Endodermal cell (in vitro differentiated cells): ENCODE data around the gene UVRAG. TPM values are rescaled to one million over a fixed set of nuclear protein-coding genes. Genes with fewer than 3 reads are reported as not detected.

ENCODE experiments used
- DNase-seq: peaks from one replicate; pipeline ENCODE4 v3.0.0-alpha.2; 2017
- H3K27ac ChIP-seq: 2 replicates; pipeline ENCODE4 v1.5.1; 2013; ENCODE audit warnings: mild to moderate bottlenecking, low read depth, low read length, moderate library complexity
- H3K27me3 ChIP-seq: 2 replicates; pipeline ENCODE4 v1.6.1; 2013; ENCODE audit warnings: mild to moderate bottlenecking, low read length, moderate library complexity; ENCODE audit not compliant: insufficient read depth, control insufficient read depth, poor library complexity, severe bottlenecking
- H3K36me3 ChIP-seq: 2 replicates; pipeline ENCODE4 v1.7.0; 2013; ENCODE audit warnings: mild to moderate bottlenecking, low read length, moderate library complexity; ENCODE audit not compliant: control insufficient read depth, insufficient read depth
- H3K4me1 ChIP-seq: one replicate; pipeline ENCODE4 v1.7.0; 2013; ENCODE audit warnings: low read length; ENCODE audit not compliant: control insufficient read depth, insufficient read depth
- H3K4me3 ChIP-seq: 2 replicates; pipeline ENCODE4 v1.5.1; 2013; ENCODE audit warnings: mild to moderate bottlenecking, low read length, moderate library complexity
- H3K9ac ChIP-seq: 2 replicates; pipeline ENCODE4 v1.6.1; 2013; ENCODE audit warnings: mild to moderate bottlenecking, low read length, moderate library complexity; ENCODE audit not compliant: poor library complexity, severe bottlenecking; ENCODE audit errors: extremely low read depth
- H3K9me3 ChIP-seq: 2 replicates; pipeline ENCODE4 v1.6.1; 2013; ENCODE audit warnings: mild to moderate bottlenecking, low read length, moderate library complexity; ENCODE audit not compliant: control insufficient read depth
- H3K27ac Mint-ChIP-seq: 2 replicates; pipeline ENCODE4 v1.8.0; 2020; ENCODE audit warnings: mixed read lengths
- H3K27me3 Mint-ChIP-seq: 2 replicates; pipeline ENCODE4 v1.8.0; 2021; ENCODE audit warnings: mild to moderate bottlenecking, mixed read lengths; ENCODE audit not compliant: insufficient read depth
- H3K36me3 Mint-ChIP-seq: 2 replicates; pipeline ENCODE4 v1.8.0; 2020; ENCODE audit warnings: low read depth, mixed read lengths
- H3K4me1 Mint-ChIP-seq: 2 replicates; pipeline ENCODE4 v1.8.0; 2020; ENCODE audit warnings: mixed read lengths
- H3K4me3 Mint-ChIP-seq: 2 replicates; pipeline ENCODE4 v1.8.0; 2020; ENCODE audit warnings: mild to moderate bottlenecking, moderate library complexity, mixed read lengths
- H3K9me3 Mint-ChIP-seq: 2 replicates; pipeline ENCODE4 v1.8.0; 2020; ENCODE audit warnings: mild to moderate bottlenecking, mixed read lengths
- WGBS, 2 experiments: methylation state at CpG; one replicate each; pipeline versions ENCODE4 v1.1.5 to v1.1.7; 2013; ENCODE audit warnings: missing lambda C conversion rate in 2 of 2, mixed read lengths in 1 of 2; ENCODE audit not compliant: insufficient coverage in 1 of 2, insufficient read length in 1 of 2; 5-methylcytosine and 5-hydroxymethylcytosine counted together
- total RNA-seq, 2 donors: library from RNA; stranded (reverse); fragmentation: NEBNext Ultra II Directional in 1 of 2; extraction: Animal tissue kit (Norgen Biotek cat#: 25700) in 1 of 2; gene quantifications; 2 replicates in 1 of 2; 3 replicates in 1 of 2; pipeline ENCODE4 v1.2.1, GENCODE V29; 2021
- TF ChIP-seq, protein P1 (sequence below): fragments of 200-600 bp; sonication (generic); conservative IDR thresholded peaks from 2 replicates; pipeline ENCODE4 v1.5.0; 2021; ENCODE audit warnings: antibody characterized with exemption, mild to moderate bottlenecking

The UVRAG gene
- total RNA-seq, 2 donors from 2014 or later, result 19.7 to 34.9 TPM

DNA sequence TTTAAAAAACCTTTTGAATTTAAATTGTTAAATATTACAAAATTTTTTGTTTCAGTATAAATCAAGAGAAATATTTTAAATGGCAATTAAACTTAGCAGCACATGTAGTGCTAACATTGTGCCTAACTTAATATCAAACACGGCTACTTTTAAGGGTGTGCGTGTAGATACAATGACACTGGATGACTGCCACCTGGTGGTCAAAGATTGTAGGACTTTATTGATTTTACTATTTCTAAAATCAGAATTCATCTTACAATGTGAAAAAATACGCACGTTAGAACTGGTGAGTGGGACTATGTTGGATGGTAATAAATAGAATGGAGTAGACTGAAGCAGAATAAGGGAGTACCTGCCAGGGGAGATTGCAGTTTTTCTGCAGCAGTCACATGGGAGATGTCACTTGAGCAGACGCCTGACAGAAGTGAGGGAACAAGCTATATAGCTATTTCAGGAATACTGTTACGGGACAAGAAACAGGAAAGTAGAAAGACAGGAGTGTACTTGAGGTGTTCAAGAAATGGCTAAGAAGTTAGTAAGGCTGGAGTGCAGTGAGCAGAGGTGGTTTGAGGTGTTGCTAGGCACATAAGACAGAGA is 52.9 kb downstream of the UVRAG start:
- Mint-ChIP-seq H3K4me3 (no peak overlapping the region), H3K36me3 (no peaks in the 10 kb centered on the region), H3K4me1 (peaks cover 9% of the 10 kb centered on the region), H3K9me3 (no peaks in the 10 kb centered on the region), H3K27me3 (no peaks in the 10 kb centered on the region), H3K27ac (no peak overlapping the region)
- no peaks in the 10 kb centered on the region for H3K27me3 ChIP-seq
- TF ChIP-seq, protein P1, sequence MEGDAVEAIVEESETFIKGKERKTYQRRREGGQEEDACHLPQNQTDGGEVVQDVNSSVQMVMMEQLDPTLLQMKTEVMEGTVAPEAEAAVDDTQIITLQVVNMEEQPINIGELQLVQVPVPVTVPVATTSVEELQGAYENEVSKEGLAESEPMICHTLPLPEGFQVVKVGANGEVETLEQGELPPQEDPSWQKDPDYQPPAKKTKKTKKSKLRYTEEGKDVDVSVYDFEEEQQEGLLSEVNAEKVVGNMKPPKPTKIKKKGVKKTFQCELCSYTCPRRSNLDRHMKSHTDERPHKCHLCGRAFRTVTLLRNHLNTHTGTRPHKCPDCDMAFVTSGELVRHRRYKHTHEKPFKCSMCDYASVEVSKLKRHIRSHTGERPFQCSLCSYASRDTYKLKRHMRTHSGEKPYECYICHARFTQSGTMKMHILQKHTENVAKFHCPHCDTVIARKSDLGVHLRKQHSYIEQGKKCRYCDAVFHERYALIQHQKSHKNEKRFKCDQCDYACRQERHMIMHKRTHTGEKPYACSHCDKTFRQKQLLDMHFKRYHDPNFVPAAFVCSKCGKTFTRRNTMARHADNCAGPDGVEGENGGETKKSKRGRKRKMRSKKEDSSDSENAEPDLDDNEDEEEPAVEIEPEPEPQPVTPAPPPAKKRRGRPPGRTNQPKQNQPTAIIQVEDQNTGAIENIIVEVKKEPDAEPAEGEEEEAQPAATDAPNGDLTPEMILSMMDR, result peak; percentile 93
- H3K9me3 ChIP-seq, result no peaks in the 10 kb centered on the region
- no peak for DNase-seq
- peaks cover 4% of the 10 kb centered on the region for H3K4me1 ChIP-seq
- H3K36me3 ChIP-seq, result no peaks in the 10 kb centered on the region
- no peak overlapping the region for H3K27ac ChIP-seq
- WGBS, 2 experiments, result 51 to 58% methylated on average over 6 of the region's 6 CpGs
- H3K9ac ChIP-seq, result no peak overlapping the region
- no peak overlapping the region for H3K4me3 ChIP-seq

DNA sequence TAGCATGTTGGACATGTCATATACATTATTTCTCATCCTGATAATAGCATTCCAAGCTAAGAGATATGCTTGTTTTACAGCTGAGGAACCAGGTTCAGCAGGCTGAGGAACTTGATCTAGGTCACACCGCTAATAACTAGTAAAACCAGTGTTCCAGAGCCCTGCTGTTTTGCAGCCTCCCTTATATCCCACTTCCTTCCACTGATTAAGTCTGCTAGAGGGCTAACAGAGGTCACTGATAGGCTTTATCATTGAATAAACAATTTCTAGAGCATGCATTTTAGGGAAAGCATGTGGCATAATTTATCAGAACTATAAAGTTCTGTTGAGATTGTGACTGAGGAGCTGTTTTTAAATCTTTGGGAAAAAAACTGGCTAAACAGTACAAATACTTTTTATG is 54.0 kb downstream of the UVRAG start:
- Histone ChIP-seq H3K36me3 (no peaks in the 10 kb centered on the region), H3K9me3 (no peaks in the 10 kb centered on the region), H3K9ac (no peak overlapping the region), H3K4me1 (peaks cover 12% of the 10 kb centered on the region), H3K27me3 (no peaks in the 10 kb centered on the region), H3K27ac (no peak overlapping the region), H3K4me3 (no peak overlapping the region)
- H3K9me3 Mint-ChIP-seq, result no peaks in the 10 kb centered on the region
- H3K4me1 Mint-ChIP-seq, result peaks cover 20% of the 10 kb centered on the region
- no peak overlapping the region for H3K27ac Mint-ChIP-seq
- H3K4me3 Mint-ChIP-seq, result no peak overlapping the region
- H3K36me3 Mint-ChIP-seq, result no peaks in the 10 kb centered on the region
- no peaks in the 10 kb centered on the region for H3K27me3 Mint-ChIP-seq
- DNase-seq, result no peak
- TF ChIP-seq, protein P1, result no peak
- 86 to 100% methylated on average over 1 of the region's 1 CpG for WGBS, 2 experiments

DNA sequence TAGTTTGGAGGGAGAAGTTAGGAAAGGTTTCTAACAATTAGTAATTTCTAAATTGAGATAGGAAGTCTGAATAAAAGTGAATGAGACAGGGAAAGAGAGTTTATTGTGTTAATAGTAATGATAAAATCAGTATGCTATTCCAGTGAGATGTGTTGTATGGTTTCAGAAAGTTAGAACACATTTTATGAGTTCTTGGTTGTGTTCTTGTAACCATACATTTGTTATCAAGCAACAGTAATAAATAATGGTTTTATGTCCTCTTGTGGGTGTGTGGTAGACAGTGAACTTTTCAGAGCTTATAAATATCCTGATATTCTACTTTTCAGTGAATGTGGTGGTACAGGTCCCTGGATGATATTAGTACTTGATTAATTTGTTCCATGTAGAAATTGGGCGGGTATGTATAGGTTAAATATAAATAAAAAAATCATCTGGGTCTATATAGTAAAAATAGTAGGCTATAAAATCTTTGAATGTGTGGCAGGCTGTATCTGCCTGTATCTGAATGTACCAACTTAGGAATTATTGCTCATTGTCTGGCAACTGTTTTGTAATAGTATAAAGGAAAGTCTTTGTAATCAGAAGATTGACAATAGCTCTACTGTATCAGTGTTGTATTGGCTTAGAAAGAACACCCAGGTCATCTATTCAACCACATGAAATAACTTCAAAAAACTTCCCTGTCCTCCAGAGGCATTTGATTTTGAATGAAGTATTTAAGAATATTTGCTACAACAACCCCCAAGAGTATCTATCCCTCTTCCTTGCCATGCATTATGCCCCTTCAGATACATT is 54.8 kb downstream of the UVRAG start:
- H3K4me3 Mint-ChIP-seq, result no peak overlapping the region
- Histone ChIP-seq H3K27me3 (no peaks in the 10 kb centered on the region), H3K4me3 (no peak overlapping the region), H3K9ac (no peak overlapping the region), H3K27ac (no peak overlapping the region), H3K36me3 (no peaks in the 10 kb centered on the region), H3K4me1 (peaks cover 14% of the 10 kb centered on the region), H3K9me3 (no peaks in the 10 kb centered on the region)
- no peaks in the 10 kb centered on the region for H3K36me3 Mint-ChIP-seq
- no peaks in the 10 kb centered on the region for H3K9me3 Mint-ChIP-seq
- H3K4me1 Mint-ChIP-seq, result peaks cover 24% of the 10 kb centered on the region
- WGBS, 2 experiments, result 94 to 100% methylated on average over 1 of the region's 1 CpG
- TF ChIP-seq, protein P1, result no peak
- no peak overlapping the region for H3K27ac Mint-ChIP-seq
- H3K27me3 Mint-ChIP-seq, result no peaks in the 10 kb centered on the region
- DNase-seq, result no peak
